ENCODE results near the gene TBC1D17. TPM values are rescaled to one million over a fixed set of nuclear protein-coding genes. Genes with fewer than 3 reads are reported as not detected.

The TBC1D17 gene
- total and polyA plus RNA-seq, 2 of the 13 experiments (the other 11 are each of a cell fraction or from before 2014, with no cell fraction given): 9.7 to 16.9 TPM

DNA sequence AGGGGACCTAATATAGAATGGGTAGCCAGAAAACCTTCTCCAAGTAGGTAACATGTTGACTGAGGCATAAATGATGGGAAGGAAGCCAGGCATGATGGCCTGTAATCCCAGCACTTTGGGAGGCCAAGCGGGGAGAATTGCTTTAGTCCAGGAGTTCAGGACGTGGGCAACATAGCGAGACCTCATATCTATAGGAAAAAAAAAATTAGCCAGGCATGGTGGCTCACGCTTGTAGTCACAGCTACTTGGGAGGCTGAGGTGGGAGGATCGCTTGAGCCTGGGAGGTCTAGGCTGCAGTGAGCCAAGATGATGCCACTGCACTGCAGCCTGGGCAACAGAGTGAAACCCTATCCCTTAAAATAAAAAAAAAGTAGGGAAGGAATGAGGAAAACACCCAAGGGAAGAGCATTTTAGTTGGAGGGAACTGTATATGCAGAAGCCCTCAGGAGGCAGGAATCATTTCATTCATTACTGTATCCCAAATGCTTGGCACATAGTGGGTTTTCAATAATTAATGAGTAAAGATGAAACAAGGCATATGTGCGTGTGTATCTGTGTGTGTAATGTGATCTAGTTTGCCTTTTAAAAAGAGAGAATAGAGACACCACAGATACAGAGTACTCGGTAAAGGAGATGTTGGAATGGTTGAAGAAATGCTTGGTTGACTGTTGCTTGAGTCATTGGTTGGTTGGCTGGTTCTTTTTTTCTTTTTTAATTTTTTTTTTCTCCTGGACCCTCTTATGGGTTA lies 54.0 kb downstream of the TBC1D17 start (continued):
- TF ChIP-seq, protein P1, sequence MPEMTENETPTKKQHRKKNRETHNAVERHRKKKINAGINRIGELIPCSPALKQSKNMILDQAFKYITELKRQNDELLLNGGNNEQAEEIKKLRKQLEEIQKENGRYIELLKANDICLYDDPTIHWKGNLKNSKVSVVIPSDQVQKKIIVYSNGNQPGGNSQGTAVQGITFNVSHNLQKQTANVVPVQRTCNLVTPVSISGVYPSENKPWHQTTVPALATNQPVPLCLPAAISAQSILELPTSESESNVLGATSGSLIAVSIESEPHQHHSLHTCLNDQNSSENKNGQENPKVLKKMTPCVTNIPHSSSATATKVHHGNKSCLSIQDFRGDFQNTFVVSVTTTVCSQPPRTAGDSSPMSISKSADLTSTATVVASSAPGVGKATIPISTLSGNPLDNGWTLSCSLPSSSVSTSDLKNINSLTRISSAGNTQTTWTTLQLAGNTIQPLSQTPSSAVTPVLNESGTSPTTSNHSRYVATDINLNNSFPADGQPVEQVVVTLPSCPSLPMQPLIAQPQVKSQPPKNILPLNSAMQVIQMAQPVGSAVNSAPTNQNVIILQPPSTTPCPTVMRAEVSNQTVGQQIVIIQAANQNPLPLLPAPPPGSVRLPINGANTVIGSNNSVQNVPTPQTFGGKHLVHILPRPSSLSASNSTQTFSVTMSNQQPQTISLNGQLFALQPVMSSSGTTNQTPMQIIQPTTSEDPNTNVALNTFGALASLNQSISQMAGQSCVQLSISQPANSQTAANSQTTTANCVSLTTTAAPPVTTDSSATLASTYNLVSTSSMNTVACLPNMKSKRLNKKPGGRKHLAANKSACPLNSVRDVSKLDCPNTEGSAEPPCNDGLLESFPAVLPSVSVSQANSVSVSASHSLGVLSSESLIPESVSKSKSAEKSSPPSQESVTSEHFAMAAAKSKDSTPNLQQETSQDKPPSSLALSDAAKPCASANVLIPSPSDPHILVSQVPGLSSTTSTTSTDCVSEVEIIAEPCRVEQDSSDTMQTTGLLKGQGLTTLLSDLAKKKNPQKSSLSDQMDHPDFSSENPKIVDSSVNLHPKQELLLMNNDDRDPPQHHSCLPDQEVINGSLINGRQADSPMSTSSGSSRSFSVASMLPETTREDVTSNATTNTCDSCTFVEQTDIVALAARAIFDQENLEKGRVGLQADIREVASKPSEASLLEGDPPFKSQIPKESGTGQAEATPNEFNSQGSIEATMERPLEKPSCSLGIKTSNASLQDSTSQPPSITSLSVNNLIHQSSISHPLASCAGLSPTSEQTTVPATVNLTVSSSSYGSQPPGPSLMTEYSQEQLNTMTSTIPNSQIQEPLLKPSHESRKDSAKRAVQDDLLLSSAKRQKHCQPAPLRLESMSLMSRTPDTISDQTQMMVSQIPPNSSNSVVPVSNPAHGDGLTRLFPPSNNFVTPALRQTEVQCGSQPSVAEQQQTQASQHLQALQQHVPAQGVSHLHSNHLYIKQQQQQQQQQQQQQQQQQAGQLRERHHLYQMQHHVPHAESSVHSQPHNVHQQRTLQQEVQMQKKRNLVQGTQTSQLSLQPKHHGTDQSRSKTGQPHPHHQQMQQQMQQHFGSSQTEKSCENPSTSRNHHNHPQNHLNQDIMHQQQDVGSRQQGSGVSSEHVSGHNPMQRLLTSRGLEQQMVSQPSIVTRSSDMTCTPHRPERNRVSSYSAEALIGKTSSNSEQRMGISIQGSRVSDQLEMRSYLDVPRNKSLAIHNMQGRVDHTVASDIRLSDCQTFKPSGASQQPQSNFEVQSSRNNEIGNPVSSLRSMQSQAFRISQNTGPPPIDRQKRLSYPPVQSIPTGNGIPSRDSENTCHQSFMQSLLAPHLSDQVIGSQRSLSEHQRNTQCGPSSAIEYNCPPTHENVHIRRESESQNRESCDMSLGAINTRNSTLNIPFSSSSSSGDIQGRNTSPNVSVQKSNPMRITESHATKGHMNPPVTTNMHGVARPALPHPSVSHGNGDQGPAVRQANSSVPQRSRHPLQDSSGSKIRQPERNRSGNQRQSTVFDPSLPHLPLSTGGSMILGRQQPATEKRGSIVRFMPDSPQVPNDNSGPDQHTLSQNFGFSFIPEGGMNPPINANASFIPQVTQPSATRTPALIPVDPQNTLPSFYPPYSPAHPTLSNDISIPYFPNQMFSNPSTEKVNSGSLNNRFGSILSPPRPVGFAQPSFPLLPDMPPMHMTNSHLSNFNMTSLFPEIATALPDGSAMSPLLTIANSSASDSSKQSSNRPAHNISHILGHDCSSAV (CRISPR knock-in tag; IDR thresholded peaks at IDR 0.05; ENCODE audit: borderline replicate concordance): no peak
- no peak for TF ChIP-seq ZNF20 (CRISPR knock-in tag; IDR thresholded peaks at IDR 0.05)
- no peak for TF ChIP-seq RELA (CRISPR knock-in tag; IDR thresholded peaks at IDR 0.05)
- TF ChIP-seq, protein P2, sequence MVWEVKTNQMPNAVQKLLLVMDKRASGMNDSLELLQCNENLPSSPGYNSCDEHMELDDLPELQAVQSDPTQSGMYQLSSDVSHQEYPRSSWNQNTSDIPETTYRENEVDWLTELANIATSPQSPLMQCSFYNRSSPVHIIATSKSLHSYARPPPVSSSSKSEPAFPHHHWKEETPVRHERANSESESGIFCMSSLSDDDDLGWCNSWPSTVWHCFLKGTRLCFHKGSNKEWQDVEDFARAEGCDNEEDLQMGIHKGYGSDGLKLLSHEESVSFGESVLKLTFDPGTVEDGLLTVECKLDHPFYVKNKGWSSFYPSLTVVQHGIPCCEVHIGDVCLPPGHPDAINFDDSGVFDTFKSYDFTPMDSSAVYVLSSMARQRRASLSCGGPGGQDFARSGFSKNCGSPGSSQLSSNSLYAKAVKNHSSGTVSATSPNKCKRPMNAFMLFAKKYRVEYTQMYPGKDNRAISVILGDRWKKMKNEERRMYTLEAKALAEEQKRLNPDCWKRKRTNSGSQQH (CRISPR knock-in tag; IDR thresholded peaks at IDR 0.05; ENCODE audit: low read depth): no peak
